Heart left ventricle (tissue), 13 donors: ENCODE measurements around the gene NAPEPLD.
"Not testable (repeated sequence)": the region's sequence is repeated elsewhere in the genome, so short reads cannot be mapped to it uniquely, and the experiment has no call there.

Experiments used
- CTCF ChIP-seq, 12 donors: fragments of 200-600 bp; sonication (generic) in 4 of 12; IDR thresholded peaks; one replicate each; pipeline versions ENCODE4 v1.5.0 to v1.8.0; 2018 to 2022; ENCODE audit warnings: antibody characterized with exemption in 12 of 12, mild to moderate bottlenecking in 5 of 12
- POLR2A ChIP-seq, 2 donors: fragments of 450-650 bp; IDR thresholded peaks; one replicate each; pipeline ENCODE4 v1.6.1; 2017; ENCODE audit warnings: antibody characterized with exemption in 2 of 2, mild to moderate bottlenecking in 2 of 2, moderate library complexity in 2 of 2
- donor health status: ischemic (EF 13 %, LVEDD 7.1; RV severe dilation, severe dysfunction).
- donor health status: DM: no; HTN: yes; CAD: no.
- donor health status: DM: no; HTN: no; CAD: no.
- donor health status: ischemic (EF 25% LVEDD 6.9; RV normal size, moderate dysfunction).
- donor health status: ischemic (EF 25% LVEDD 5.7; RV mildly dilated, moderate dysfunction).
- donor health status: ischemic (EF 35%, LVEDD 5.7; RV mildly dilated, moderate dysfunction).
- donor health status: nonischemic (EF 11% LVEDD 7.7; RV severe dilation, severe dysfunction).
- donor health status: DM: yes; HTN: yes; CAD: no.
- donor health status: PGD.
- donor health status: ischemic (EF 29% LVEDD 5.4; RV normal size, mild dysfunction).
- donor health status: nonischemic (EF 23%, LVEDD 6.1; RV moderate dilation, normal function).

GRCh38 chr7:103155331-103156024 is 6.6 kb upstream of the NAPEPLD start:
- TF ChIP-seq CTCF, POLR2A (IDR thresholded peaks at IDR 0.05): not testable (repeated sequence)
